ENCODE measurements around the gene ROBO2. TPM values are rescaled to one million over a fixed set of nuclear protein-coding genes. Genes with fewer than 3 reads are reported as not detected.

Gene ROBO2
- total RNA-seq, 2 donors from 2014 or later = 9.8 to 9.9 TPM

- H3K27ac ChIP-seq = no peak overlapping the region
- DNase-seq (ENCODE audit: low spot score) (no peak), ATAC-seq (ENCODE audit: insufficient number of reproducible peaks, low FRiP score, low read depth) (no peak)
- H3K27me3 ChIP-seq (replicated peaks; ENCODE audit: insufficient read depth) = no peaks in the 10 kb centered on the region
- H3K36me3 ChIP-seq = no peaks in the 10 kb centered on the region
- H3K4me1 ChIP-seq (ENCODE audit: control insufficient read depth in 1 of 2, low read depth in 2 of 2) = no peaks in the 10 kb centered on the region
- TF ChIP-seq CTCF (IDR thresholded peaks at IDR 0.05) = no peak
- H3K4me3 ChIP-seq = no peak overlapping the region
- no peaks in the 10 kb centered on the region for H3K9me3 ChIP-seq
Observed at GRCh38 chr3:77026904-77027634, 12.8 kb upstream of the ROBO2 start.

- no peak overlapping the region for H3K4me3 ChIP-seq
- H3K27ac ChIP-seq = no peak overlapping the region
- ATAC-seq (ENCODE audit: insufficient number of reproducible peaks, low FRiP score, low read depth) (no peak), DNase-seq (ENCODE audit: low spot score) (no peak)
- H3K4me1 ChIP-seq (ENCODE audit: control insufficient read depth in 1 of 2, low read depth in 2 of 2) = no peaks in the 10 kb centered on the region
- no peaks in the 10 kb centered on the region for H3K27me3 ChIP-seq (replicated peaks; ENCODE audit: insufficient read depth)
- H3K9me3 ChIP-seq = no peaks in the 10 kb centered on the region
- no peaks in the 10 kb centered on the region for H3K36me3 ChIP-seq
- TF ChIP-seq CTCF (IDR thresholded peaks at IDR 0.05) = no peak
Observed at GRCh38 chr3:77028005-77028404, 11.9 kb upstream of the ROBO2 start.

GRCh38 chr3:77038468-77038929 is 1.4 kb upstream of the ROBO2 start:
- Histone ChIP-seq H3K9me3 (no peaks in the 10 kb centered on the region), H3K36me3 (no peaks in the 10 kb centered on the region), H3K27ac (peak overlapping the region in 1 of 2 donors; percentile 59), H3K4me1 (ENCODE audit: control insufficient read depth in 1 of 2, low read depth in 2 of 2) (peaks cover 0 to 12% of the 10 kb centered on the region in 2 donors), H3K27me3 (replicated peaks; ENCODE audit: insufficient read depth) (no peaks in the 10 kb centered on the region), H3K4me3 (peak overlapping the region; percentile 79)
- no peak for DNase-seq (ENCODE audit: low spot score)
- TF ChIP-seq CTCF (IDR thresholded peaks at IDR 0.05) = peak; percentile 68
- peak; percentile 92 for ATAC-seq (ENCODE audit: insufficient number of reproducible peaks, low FRiP score, low read depth)

- H3K9me3 ChIP-seq = no peaks in the 10 kb centered on the region
- H3K27ac ChIP-seq = peak overlapping the region in 1 of 2 donors; percentile 59
- DNase-seq (ENCODE audit: low spot score) (no peak), ATAC-seq (ENCODE audit: insufficient number of reproducible peaks, low FRiP score, low read depth) (no peak)
- peak overlapping the region; percentile 79 for H3K4me3 ChIP-seq
- no peak for TF ChIP-seq CTCF (IDR thresholded peaks at IDR 0.05)
- peaks cover 0 to 12% of the 10 kb centered on the region in 2 donors for H3K4me1 ChIP-seq (ENCODE audit: control insufficient read depth in 1 of 2, low read depth in 2 of 2)
- H3K36me3 ChIP-seq = no peaks in the 10 kb centered on the region
- no peaks in the 10 kb centered on the region for H3K27me3 ChIP-seq (replicated peaks; ENCODE audit: insufficient read depth)
Observed at GRCh38 chr3:77038930-77039605, 831 bp upstream of the ROBO2 start.

GRCh38 chr3:77040216-77040615 is 317 bp downstream of the ROBO2 start:
- Histone ChIP-seq H3K4me1 (ENCODE audit: control insufficient read depth in 1 of 2, low read depth in 2 of 2) (peaks cover 0 to 12% of the 10 kb centered on the region in 2 donors), H3K36me3 (no peaks in the 10 kb centered on the region), H3K4me3 (peak overlapping the region; percentile 79), H3K27ac (no peak overlapping the region), H3K9me3 (no peaks in the 10 kb centered on the region), H3K27me3 (replicated peaks; ENCODE audit: insufficient read depth) (no peaks in the 10 kb centered on the region)
- DNase-seq (ENCODE audit: low spot score) = no peak
- no peak for ATAC-seq (ENCODE audit: insufficient number of reproducible peaks, low FRiP score, low read depth)
- TF ChIP-seq CTCF (IDR thresholded peaks at IDR 0.05) = no peak
